GM12878 (cell line): ENCODE data around the gene POLR3A.

Experiments
- CTCF ChIP-seq, 3 experiments: IDR thresholded peaks in 2 of 3; conservative IDR thresholded peaks in 1 of 3; 2 replicates each; pipeline ENCODE4 v1.5.1; 2011; ENCODE audit warnings: low read depth in 3 of 3, low read length in 3 of 3, mild to moderate bottlenecking in 3 of 3, control low read depth in 2 of 3, moderate library complexity in 2 of 3, inconsistent platforms in 1 of 3, mixed read lengths in 1 of 3; ENCODE audit not compliant: control insufficient read depth in 2 of 3, insufficient read depth in 1 of 3; ENCODE audit errors: extremely low read depth in 1 of 3
- DPF2 ChIP-seq: fragments of 450-650 bp; IDR thresholded peaks from 2 replicates; pipeline ENCODE4 v1.6.1; 2017; ENCODE audit warnings: mild to moderate bottlenecking
- HSF1 ChIP-seq: fragments of 150-350 bp; IDR thresholded peaks from 2 replicates; pipeline ENCODE4 v1.6.1; 2014; ENCODE audit warnings: mild to moderate bottlenecking, low read depth, low read length
- IKZF1 ChIP-seq: fragments of 450-650 bp; conservative IDR thresholded peaks from 2 replicates; pipeline ENCODE4 v1.6.1; 2017; ENCODE audit warnings: antibody characterized with exemption, mild to moderate bottlenecking
- NFYB ChIP-seq: IDR thresholded peaks from 2 replicates; pipeline ENCODE4 v1.6.1; 2011; ENCODE audit warnings: low read depth, mild to moderate bottlenecking, low read length, improper control_type of control experiment, moderate library complexity; ENCODE audit not compliant: insufficient read depth
- POLR2AphosphoS5 ChIP-seq: IDR thresholded peaks from 2 replicates; pipeline ENCODE4 v1.6.1; 2011; ENCODE audit warnings: mild to moderate bottlenecking, low read length, inconsistent platforms
- REST ChIP-seq: IDR thresholded peaks from 2 replicates; pipeline ENCODE4 v1.6.1; 2012; ENCODE audit warnings: mild to moderate bottlenecking, low read depth, low read length
- SMC3 ChIP-seq: IDR thresholded peaks from 2 replicates; pipeline ENCODE4 v1.6.1; 2011; ENCODE audit warnings: low read length, improper control_type of control experiment, borderline replicate concordance
- ZNF274 ChIP-seq: IDR thresholded peaks from one replicate; pipeline ENCODE4 v1.8.0; 2011; ENCODE audit not compliant: insufficient read length, insufficient read depth

- no peak for TF ChIP-seq IKZF1
- TF ChIP-seq DPF2: no peak
- TF ChIP-seq NFYB: no peak
- no peak for TF ChIP-seq CTCF (IDR thresholded peaks at IDR 0.05 in 2 of 3, conservative IDR thresholded peaks at IDR 0.05 in 1 of 3; ENCODE audit: control insufficient read depth in 2 of 3, extremely low read depth in 1 of 3, insufficient read depth in 1 of 3, low read depth in 3 of 3, low read length in 3 of 3)
- TF ChIP-seq HSF1: no peak
- TF ChIP-seq SMC3: no peak
- no peak for TF ChIP-seq REST
- no peak for TF ChIP-seq ZNF274
- no peak for TF ChIP-seq POLR2AphosphoS5
Observed at GRCh38 chr10:78039743-78040142, 10.4 kb upstream of the POLR3A start.
